Mammary epithelial cell (primary cell): ENCODE measurements around the gene BANP.

Experiments used
- CTCF ChIP-seq, 2 donors: IDR thresholded peaks in 1 of 2; conservative IDR thresholded peaks in 1 of 2; 2 replicates each; pipeline ENCODE4 v1.5.1; 2011 to 2012; ENCODE audit warnings: inconsistent platforms in 2 of 2, low read length in 2 of 2, mild to moderate bottlenecking in 2 of 2, control low read depth in 1 of 2, low read depth in 1 of 2; ENCODE audit not compliant: insufficient read depth in 1 of 2; ENCODE audit errors: extremely low read depth in 1 of 2
- EZH2 ChIP-seq: IDR thresholded peaks from 2 replicates; pipeline ENCODE4 v1.6.1; 2012; ENCODE audit warnings: low read length, inconsistent platforms, borderline replicate concordance

GRCh38 chr16:87995644-87996043, 44.4 kb downstream of the BANP start:
- no peak for TF ChIP-seq CTCF (conservative IDR thresholded peaks at IDR 0.05 in 1 of 2, IDR thresholded peaks at IDR 0.05 in 1 of 2; ENCODE audit: extremely low read depth in 1 of 2, insufficient read depth in 1 of 2, low read depth in 1 of 2, low read length in 2 of 2)
- TF ChIP-seq EZH2, result no peak
